H1 (cell line): ENCODE data around the gene TPRG1L. TPM values are rescaled to one million over a fixed set of nuclear protein-coding genes. Genes with fewer than 3 reads are reported as not detected.

Experiments used
- SAP30 ChIP-seq: fragments of 300-600 bp; sonication (generic); IDR thresholded peaks from 2 replicates; pipeline ENCODE4 v1.7.1; 2012; ENCODE audit warnings: low read length, moderate library complexity, mild to moderate bottlenecking, inconsistent platforms; ENCODE audit not compliant: insufficient read depth, insufficient replicate concordance
- polyA plus RNA-seq, 7 experiments: library from polyadenylated mRNA; depleted of rRNA in 3 of 7; stranded (reverse) in 5 of 7; unstranded in 2 of 7; fragments of >200 nt in 5 of 7; fragments of 200-250 nt in 2 of 7; gene quantifications; 1 replicate in 5 of 7; 2 replicates in 1 of 7; 4 replicates in 1 of 7; pipeline versions ENCODE4 v1.2.1 to v1.2.3, GENCODE V29; 2011 to 2013; ENCODE audit warnings: missing spikeins in 2 of 7, mixed read lengths in 2 of 7
- total RNA-seq: library from RNA; stranded (reverse); fragmentation: NEBNext Ultra II Directional; extraction: Animal tissue kit (Norgen Biotek cat#: 25700); gene quantifications from 2 replicates; pipeline ENCODE4 v1.2.1, GENCODE V29; 2021

The TPRG1L gene
- total and polyA plus RNA-seq, 2 of the 8 experiments (the other 6 are each of a cell fraction or from before 2014, with no cell fraction given) = 21.7 to 22.3 TPM

- TF ChIP-seq SAP30 = no peak
Observed at GRCh38 chr1:3604997-3605823, 19.6 kb upstream of the TPRG1L start (continued).
